Activated B cell treated with CpG ODN at 0.5 μM for 24 hours (primary cell): ENCODE measurements around the gene SHISA6. TPM values are rescaled to one million over a fixed set of nuclear protein-coding genes. Genes with fewer than 3 reads are reported as not detected.

Experiments used
- ATAC-seq: fragments of 200-7000 bp; cut with Tn5 transposase; one replicate; pipeline ENCODE4 v1.10.0; 2021; ENCODE audit warnings: low read depth, mild to moderate bottlenecking, moderate library complexity
- CTCF ChIA-PET: fragments of 350-600 bp; sonication (Branson Sonifier 250); formaldehyde crosslinking; loops from one replicate; lab custom pipeline; 2021; ENCODE audit warnings: antibody characterized with exemption; lab: Charles Lee
- POLR2A ChIA-PET: fragments of 350-600 bp; sonication (Branson Sonifier 250); formaldehyde crosslinking; loops from one replicate; lab custom pipeline; 2021; ENCODE audit warnings: antibody characterized with exemption; lab: Charles Lee
- DNase-seq: peaks from one replicate; pipeline ENCODE4 v3.0.0; 2022
- H3K27ac Mint-ChIP-seq: one replicate; pipeline ENCODE4 v1.8.0; 2020; ENCODE audit warnings: mixed read lengths
- H3K27me3 Mint-ChIP-seq: one replicate; pipeline ENCODE4 v1.8.0; 2021; ENCODE audit warnings: mixed read lengths
- H3K36me3 Mint-ChIP-seq: one replicate; pipeline ENCODE4 v1.8.0; 2021; ENCODE audit warnings: low read depth, mixed read lengths
- H3K4me1 Mint-ChIP-seq: one replicate; pipeline ENCODE4 v1.8.0; 2021; ENCODE audit warnings: mixed read lengths
- H3K4me3 Mint-ChIP-seq: one replicate; pipeline ENCODE4 v1.8.0; 2020; ENCODE audit warnings: mild to moderate bottlenecking, mixed read lengths
- H3K9me3 Mint-ChIP-seq: one replicate; pipeline ENCODE4 v1.8.0; 2020; ENCODE audit warnings: mixed read lengths
- CTCF ChIP-seq: fragments of 200-600 bp; IDR thresholded peaks from one replicate; pipeline ENCODE4 v1.8.0; 2022; ENCODE audit warnings: antibody characterized with exemption, mild to moderate bottlenecking
- intact Hi-C: fragments of 100-400 bp; cut with micrococcal nuclease; formaldehyde crosslinking; loops from one replicate; pipeline ENCODE4 v1.15.1; 2024
- total RNA-seq: library from RNA; stranded (reverse); gene quantifications from 2 replicates; pipeline ENCODE4 v1.2.3, GENCODE V29; 2022

Gene SHISA6
- total RNA-seq, 1 donor from 2014 or later, result not detected

GRCh38 chr17:11565591-11565990 lies 324.6 kb downstream of the SHISA6 start:
- Mint-ChIP-seq H3K27ac (no peak overlapping the region), H3K4me1 (no peaks in the 10 kb centered on the region), H3K36me3 (no peaks in the 10 kb centered on the region), H3K27me3 (no peaks in the 10 kb centered on the region), H3K4me3 (no peak overlapping the region), H3K9me3 (peaks cover 6% of the 10 kb centered on the region)
- DNase-seq (no peak), ATAC-seq (no peak)
- no peak for TF ChIP-seq CTCF
- intact Hi-C loops, result no loop called here
- CTCF ChIA-PET, result no interaction called here
- POLR2A ChIA-PET, result no interaction called here

- Mint-ChIP-seq H3K36me3 (no peaks in the 10 kb centered on the region), H3K27me3 (no peaks in the 10 kb centered on the region), H3K27ac (no peak overlapping the region), H3K4me3 (no peak overlapping the region), H3K4me1 (no peaks in the 10 kb centered on the region), H3K9me3 (peaks cover 2% of the 10 kb centered on the region)
- ChIA-PET POLR2A (no interaction called here), CTCF (no interaction called here)
- intact Hi-C loops, result no loop called here
- TF ChIP-seq CTCF, result no peak
- no peak for ATAC-seq
- no peak for DNase-seq
Measured at GRCh38 chr17:11578998-11579397, 338.0 kb downstream of the SHISA6 start.

GRCh38 chr17:11580677-11581076 lies 339.7 kb downstream of the SHISA6 start:
- POLR2A ChIA-PET, result no interaction called here

GRCh38 chr17:11582217-11582616 lies 341.2 kb downstream of the SHISA6 start:
- ChIA-PET POLR2A (no interaction called here), CTCF (no interaction called here)
- H3K4me3 Mint-ChIP-seq, result no peak overlapping the region
- TF ChIP-seq CTCF, result no peak
- H3K36me3 Mint-ChIP-seq, result no peaks in the 10 kb centered on the region
- intact Hi-C loops, result no loop called here
- H3K4me1 Mint-ChIP-seq, result no peaks in the 10 kb centered on the region
- peaks cover 4% of the 10 kb centered on the region for H3K9me3 Mint-ChIP-seq
- ATAC-seq (no peak), DNase-seq (no peak)
- no peaks in the 10 kb centered on the region for H3K27me3 Mint-ChIP-seq
- no peak overlapping the region for H3K27ac Mint-ChIP-seq

More at GRCh38 chr17:11580677-11581076, 339.7 kb downstream of the SHISA6 start:
- Mint-ChIP-seq H3K27ac (no peak overlapping the region), H3K4me3 (no peak overlapping the region), H3K4me1 (no peaks in the 10 kb centered on the region), H3K9me3 (peaks cover 4% of the 10 kb centered on the region), H3K27me3 (no peaks in the 10 kb centered on the region), H3K36me3 (no peaks in the 10 kb centered on the region)
- intact Hi-C loops, result no loop called here
- ATAC-seq (no peak), DNase-seq (no peak)
- no peak for TF ChIP-seq CTCF
- CTCF ChIA-PET, result no interaction called here

GRCh38 chr17:11583306-11583992 lies 342.4 kb downstream of the SHISA6 start:
- H3K27ac Mint-ChIP-seq, result no peak overlapping the region
- no peaks in the 10 kb centered on the region for H3K36me3 Mint-ChIP-seq
- no peaks in the 10 kb centered on the region for H3K27me3 Mint-ChIP-seq
- ATAC-seq (no peak), DNase-seq (no peak)
- no peaks in the 10 kb centered on the region for H3K4me1 Mint-ChIP-seq
- ChIA-PET POLR2A (no interaction called here), CTCF (no interaction called here)
- TF ChIP-seq CTCF, result no peak
- H3K9me3 Mint-ChIP-seq, result peaks cover 2% of the 10 kb centered on the region
- H3K4me3 Mint-ChIP-seq, result no peak overlapping the region
- intact Hi-C loops, result no loop called here
